OCI-LY7 (cell line): ENCODE data around the gene ACSL3.

Experiments used
- EZH2phosphoT487 ChIP-seq: fragments of 200-600 bp; sonication (generic); IDR thresholded peaks from 2 replicates; pipeline ENCODE4 v1.6.1; 2018; ENCODE audit warnings: low read depth, borderline replicate concordance, mild to moderate bottlenecking, mixed run types, antibody characterized with exemption, low read length, moderate library complexity, mixed read lengths
- TF ChIP-seq, protein P1 (sequence below): fragments of 200-600 bp; sonication (generic); conservative IDR thresholded peaks from 2 replicates; pipeline ENCODE4 v1.5.1; 2014; ENCODE audit warnings: mild to moderate bottlenecking, antibody characterized with exemption, low read length, moderate library complexity, mixed read lengths

GRCh38 chr2:222892321-222892720 lies 31.5 kb downstream of the ACSL3 start:
- TF ChIP-seq, protein P1, sequence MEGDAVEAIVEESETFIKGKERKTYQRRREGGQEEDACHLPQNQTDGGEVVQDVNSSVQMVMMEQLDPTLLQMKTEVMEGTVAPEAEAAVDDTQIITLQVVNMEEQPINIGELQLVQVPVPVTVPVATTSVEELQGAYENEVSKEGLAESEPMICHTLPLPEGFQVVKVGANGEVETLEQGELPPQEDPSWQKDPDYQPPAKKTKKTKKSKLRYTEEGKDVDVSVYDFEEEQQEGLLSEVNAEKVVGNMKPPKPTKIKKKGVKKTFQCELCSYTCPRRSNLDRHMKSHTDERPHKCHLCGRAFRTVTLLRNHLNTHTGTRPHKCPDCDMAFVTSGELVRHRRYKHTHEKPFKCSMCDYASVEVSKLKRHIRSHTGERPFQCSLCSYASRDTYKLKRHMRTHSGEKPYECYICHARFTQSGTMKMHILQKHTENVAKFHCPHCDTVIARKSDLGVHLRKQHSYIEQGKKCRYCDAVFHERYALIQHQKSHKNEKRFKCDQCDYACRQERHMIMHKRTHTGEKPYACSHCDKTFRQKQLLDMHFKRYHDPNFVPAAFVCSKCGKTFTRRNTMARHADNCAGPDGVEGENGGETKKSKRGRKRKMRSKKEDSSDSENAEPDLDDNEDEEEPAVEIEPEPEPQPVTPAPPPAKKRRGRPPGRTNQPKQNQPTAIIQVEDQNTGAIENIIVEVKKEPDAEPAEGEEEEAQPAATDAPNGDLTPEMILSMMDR: no peak
- TF ChIP-seq EZH2phosphoT487: no peak
